CD4-positive, CD25-positive, alpha-beta regulatory T cell (primary cell): ENCODE measurements around the gene ZNF280D. TPM values are rescaled to one million over a fixed set of nuclear protein-coding genes. Genes with fewer than 3 reads are reported as not detected.
"Not testable (repeated sequence)": the region's sequence is repeated elsewhere in the genome, so short reads cannot be mapped to it uniquely, and the experiment has no call there.

Source experiments
- ATAC-seq, 2 donors: fragments of 150-1000 bp; cut with Tn5 transposase; one replicate each; pipeline ENCODE4 v1.10.0; 2021; ENCODE audit warnings: low read depth in 2 of 2, moderate number of reproducible peaks in 2 of 2, moderate library complexity in 1 of 2
- DNase-seq, 3 donors: peaks; one replicate each; pipeline versions ENCODE4 v3.0.0 to v3.0.0-alpha.2; 2012 to 2022; ENCODE audit warnings: mixed read lengths in 1 of 3
- H3K27ac ChIP-seq: one replicate; pipeline ENCODE4 v1.7.0; 2013; ENCODE audit warnings: mild to moderate bottlenecking, low read length; ENCODE audit not compliant: insufficient read depth, poor library complexity, severe bottlenecking
- H3K27me3 ChIP-seq: one replicate; pipeline ENCODE4 v1.7.0; 2013; ENCODE audit warnings: low read length; ENCODE audit not compliant: control insufficient read depth, insufficient read depth
- H3K36me3 ChIP-seq: one replicate; pipeline ENCODE4 v1.7.0; 2013; ENCODE audit warnings: mild to moderate bottlenecking, low read length, moderate library complexity; ENCODE audit not compliant: control insufficient read depth, insufficient read depth
- H3K4me1 ChIP-seq: 2 replicates; pipeline ENCODE4 v1.7.0; 2013; ENCODE audit warnings: mild to moderate bottlenecking, low read length; ENCODE audit not compliant: insufficient read depth, control insufficient read depth, poor library complexity, severe bottlenecking
- H3K4me3 ChIP-seq: one replicate; pipeline ENCODE4 v1.7.0; 2013; ENCODE audit warnings: low read depth, mild to moderate bottlenecking, low read length, moderate library complexity
- H3K9me3 ChIP-seq, 2 experiments: 1 replicate in 1 of 2; 2 replicates in 1 of 2; pipeline ENCODE4 v1.7.0; 2013; ENCODE audit warnings: low read length in 2 of 2, mild to moderate bottlenecking in 1 of 2, moderate library complexity in 1 of 2; ENCODE audit not compliant: control insufficient read depth in 2 of 2
- H3K27ac Mint-ChIP-seq, 3 donors: one replicate each; pipeline ENCODE4 v1.8.0; 2020 to 2022; ENCODE audit warnings: mild to moderate bottlenecking in 3 of 3, mixed read lengths in 3 of 3, moderate library complexity in 2 of 3
- H3K27me3 Mint-ChIP-seq: one replicate; pipeline ENCODE4 v1.8.0; 2022; ENCODE audit warnings: mild to moderate bottlenecking, mixed read lengths
- H3K36me3 Mint-ChIP-seq: one replicate; pipeline ENCODE4 v1.8.0; 2020; ENCODE audit warnings: mixed read lengths
- H3K4me1 Mint-ChIP-seq, 4 donors: one replicate each; pipeline ENCODE4 v1.8.0; 2020 to 2022; ENCODE audit warnings: mixed read lengths in 4 of 4, mild to moderate bottlenecking in 1 of 4
- H3K4me3 Mint-ChIP-seq, 4 donors: one replicate each; pipeline ENCODE4 v1.8.0; 2020 to 2022; ENCODE audit warnings: mild to moderate bottlenecking in 4 of 4, mixed read lengths in 4 of 4, moderate library complexity in 3 of 4
- H3K9me3 Mint-ChIP-seq, 7 donors: one replicate each; pipeline ENCODE4 v1.8.0; 2020 to 2022; ENCODE audit warnings: mixed read lengths in 7 of 7, mild to moderate bottlenecking in 3 of 7, moderate library complexity in 2 of 7
- polyA plus RNA-seq, 4 donors: library from polyadenylated mRNA; unstranded; fragments of 300-500 nt; fragmentation: Illumina TruSeq; gene quantifications; one replicate each; pipeline ENCODE4 v1.2.3, GENCODE V29; 2021
- total RNA-seq: library from RNA; stranded (reverse); gene quantifications from one replicate; pipeline ENCODE4 v1.2.3, GENCODE V29; 2022

The ZNF280D gene, protein sequence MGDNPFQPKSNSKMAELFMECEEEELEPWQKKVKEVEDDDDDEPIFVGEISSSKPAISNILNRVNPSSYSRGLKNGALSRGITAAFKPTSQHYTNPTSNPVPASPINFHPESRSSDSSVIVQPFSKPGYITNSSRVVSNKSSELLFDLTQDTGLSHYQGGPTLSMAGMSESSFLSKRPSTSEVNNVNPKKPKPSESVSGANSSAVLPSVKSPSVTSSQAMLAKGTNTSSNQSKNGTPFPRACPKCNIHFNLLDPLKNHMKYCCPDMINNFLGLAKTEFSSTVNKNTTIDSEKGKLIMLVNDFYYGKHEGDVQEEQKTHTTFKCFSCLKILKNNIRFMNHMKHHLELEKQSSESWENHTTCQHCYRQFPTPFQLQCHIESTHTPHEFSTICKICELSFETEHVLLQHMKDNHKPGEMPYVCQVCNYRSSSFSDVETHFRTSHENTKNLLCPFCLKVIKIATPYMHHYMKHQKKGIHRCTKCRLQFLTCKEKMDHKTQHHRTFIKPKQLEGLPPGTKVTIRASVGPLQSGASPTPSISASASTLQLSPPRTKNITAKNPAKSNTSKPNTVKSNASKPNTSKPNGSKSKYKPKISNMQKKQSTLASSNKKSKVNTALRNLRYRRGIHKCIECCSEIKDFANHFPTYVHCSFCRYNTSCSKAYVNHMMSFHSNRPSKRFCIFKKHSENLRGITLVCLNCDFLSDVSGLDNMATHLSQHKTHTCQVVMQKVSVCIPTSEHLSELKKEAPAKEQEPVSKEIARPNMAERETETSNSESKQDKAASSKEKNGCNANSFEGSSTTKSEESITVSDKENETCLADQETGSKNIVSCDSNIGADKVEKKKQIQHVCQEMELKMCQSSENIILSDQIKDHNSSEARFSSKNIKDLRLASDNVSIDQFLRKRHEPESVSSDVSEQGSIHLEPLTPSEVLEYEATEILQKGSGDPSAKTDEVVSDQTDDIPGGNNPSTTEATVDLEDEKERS
- 34.1 TPM for total RNA-seq
- polyA plus RNA-seq, result 1 to 10 TPM; 5.9 to 9.6 (median 8.8) TPM

DNA sequence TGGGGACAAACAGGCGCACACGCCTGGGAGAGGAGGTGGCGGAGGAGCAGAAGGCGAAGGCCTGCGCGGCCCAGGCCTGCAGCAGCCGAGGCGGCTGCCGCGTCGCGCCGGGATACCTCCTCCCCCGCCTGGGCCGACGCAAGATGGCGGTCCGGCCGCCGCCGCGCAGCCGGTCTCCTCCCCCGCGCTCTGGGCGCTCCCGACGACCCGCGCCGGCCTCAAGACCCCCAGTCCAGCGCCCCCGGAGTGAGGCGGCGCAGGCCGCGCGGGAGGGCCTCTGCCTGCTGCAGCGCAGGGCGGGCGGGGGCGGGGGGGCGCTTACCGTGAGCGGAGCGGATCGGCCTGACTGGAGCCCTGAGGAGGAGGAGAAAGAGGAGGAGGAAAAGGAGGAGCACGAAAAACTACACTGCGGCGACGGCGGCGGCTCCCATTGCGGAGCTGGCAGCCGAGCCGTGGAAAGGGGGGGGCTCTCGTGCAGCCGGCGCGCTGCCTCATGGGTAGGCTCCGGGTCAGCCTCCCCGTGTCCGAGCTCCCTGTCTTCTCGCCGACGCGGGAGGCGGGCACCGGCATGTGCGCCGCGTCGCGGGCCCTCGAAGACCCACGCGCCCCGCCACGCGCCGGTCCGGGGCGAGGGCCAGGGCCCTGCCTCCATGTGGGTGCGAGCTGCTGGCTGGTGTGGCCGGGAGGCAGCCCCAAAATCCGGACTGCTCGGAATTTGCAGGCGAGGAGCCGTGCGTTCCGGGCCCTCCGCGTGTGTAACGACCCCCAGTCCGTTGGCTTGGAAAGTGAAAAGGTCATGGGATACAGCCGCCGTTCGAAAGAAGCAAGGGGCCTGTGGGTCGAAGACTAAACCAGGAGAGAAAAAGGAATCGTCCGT is at the start of gene ZNF280D:
ZNF280D (minus strand) TSS at position 374 of the 877 bp plus-strand sequence. CDS start 26,400 bp downstream, outside the sequence.
- DNase-seq (peak; percentile 56 to 90 (median 76)), ATAC-seq (peak; percentile 81 to 83)
- Histone ChIP-seq H3K4me1 (peaks cover 24% of the 10 kb centered on the region), H3K27ac (peak within 1 kb of the TSS; percentile 69), H3K36me3 (no peaks in the 10 kb centered on the region), H3K4me3 (peak within 1 kb of the TSS; percentile 76), H3K9me3 (no peaks in the 10 kb centered on the region), H3K27me3 (no peaks in the 10 kb centered on the region)
- Mint-ChIP-seq H3K4me1 (peaks cover 15 to 44% (median 33%) of the 10 kb centered on the region in 4 donors), H3K27ac (peak within 1 kb of the TSS; percentile 93 to 97 (median 97)), H3K36me3 (peaks cover 5% of the 10 kb centered on the region), H3K4me3 (peak within 1 kb of the TSS; percentile 94 to 95 (median 94)), H3K27me3 (peaks cover 9% of the 10 kb centered on the region), H3K9me3 (no peaks in the 10 kb centered on the region)

DNA sequence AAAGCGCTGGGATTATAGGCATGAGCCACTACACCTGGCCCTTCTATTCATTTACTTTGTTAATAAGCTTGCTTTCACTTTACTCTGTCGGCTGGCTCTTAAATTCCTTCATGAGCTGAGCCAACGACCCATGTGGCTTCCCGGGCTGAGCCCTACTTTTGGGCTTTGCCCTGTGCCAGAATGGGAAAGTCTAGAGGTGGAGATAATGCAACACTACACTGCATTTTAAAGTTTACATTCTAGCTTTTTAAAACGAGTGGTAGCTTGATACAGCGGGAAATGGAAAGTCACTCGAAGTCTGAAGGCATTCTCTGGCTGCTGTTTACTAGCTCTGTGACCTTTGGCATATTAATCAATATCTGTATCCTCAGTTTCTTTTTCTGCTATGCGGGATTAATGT is 49.0 kb upstream of the ZNF280D start:
- Mint-ChIP-seq H3K36me3 (peaks cover 6% of the 10 kb centered on the region), H3K4me1 (peaks cover 9 to 23% (median 17%) of the 10 kb centered on the region in 4 donors), H3K9me3 (peaks cover 0 to 7% (median 2%) of the 10 kb centered on the region in 7 donors), H3K4me3 (no peak overlapping the region), H3K27ac (no peak overlapping the region), H3K27me3 (peaks cover 5% of the 10 kb centered on the region)
- Histone ChIP-seq H3K27me3 (no peaks in the 10 kb centered on the region), H3K9me3 (no peaks in the 10 kb centered on the region), H3K4me3 (no peak overlapping the region), H3K36me3 (no peaks in the 10 kb centered on the region), H3K4me1 (peaks cover 3% of the 10 kb centered on the region), H3K27ac (no peak overlapping the region)
- DNase-seq (no peak), ATAC-seq (no peak)

GRCh38 chr15:56781666-56782065 is 48.4 kb upstream of the ZNF280D start:
- Mint-ChIP-seq H3K27ac (no peak overlapping the region), H3K27me3 (peaks cover 5% of the 10 kb centered on the region), H3K4me1 (peaks cover 5 to 16% (median 11%) of the 10 kb centered on the region in 4 donors), H3K4me3 (no peak overlapping the region), H3K36me3 (peaks cover 6% of the 10 kb centered on the region), H3K9me3 (peaks cover 0 to 7% (median 1%) of the 10 kb centered on the region in 7 donors)
- H3K36me3 ChIP-seq, result no peaks in the 10 kb centered on the region
- no peak overlapping the region for H3K4me3 ChIP-seq
- no peaks in the 10 kb centered on the region for H3K9me3 ChIP-seq
- ATAC-seq (no peak), DNase-seq (no peak)
- H3K4me1 ChIP-seq, result peaks cover 3% of the 10 kb centered on the region
- H3K27me3 ChIP-seq, result no peaks in the 10 kb centered on the region
- no peak overlapping the region for H3K27ac ChIP-seq

DNA sequence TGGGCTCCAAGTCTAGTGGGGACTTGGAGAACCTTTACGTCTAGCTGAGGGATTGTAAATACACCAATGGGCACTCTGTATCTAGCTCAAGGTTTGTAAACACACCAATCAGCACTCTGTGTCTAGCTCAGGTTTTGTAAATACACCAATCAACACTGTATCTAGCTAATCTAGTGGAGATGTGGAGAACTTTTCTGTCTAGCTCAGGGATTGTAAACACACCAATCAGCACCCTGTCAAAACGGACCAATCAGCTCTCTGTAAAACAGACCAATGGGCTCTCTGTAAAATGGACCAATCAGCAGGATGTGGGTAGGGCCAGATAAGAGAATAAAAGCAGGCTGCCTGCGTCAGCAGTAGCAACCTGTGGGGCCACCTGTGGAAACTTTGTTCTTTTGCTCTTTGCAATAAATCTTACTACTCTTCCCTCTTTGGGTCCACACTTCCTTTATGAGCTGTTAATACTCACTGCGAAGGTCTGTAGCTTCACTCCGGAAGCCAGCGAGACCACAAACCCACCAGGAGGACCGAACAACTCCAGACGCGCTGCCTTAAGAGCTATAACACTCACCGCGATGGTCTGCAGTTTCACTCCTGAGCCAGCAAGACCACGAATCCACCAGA is 46.9 kb upstream of the ZNF280D start:
- not testable (repeated sequence) for H3K9me3 ChIP-seq, H3K27me3 Mint-ChIP-seq, H3K4me1 ChIP-seq, H3K4me3 ChIP-seq, H3K27me3 ChIP-seq, H3K9me3 Mint-ChIP-seq, H3K36me3 ChIP-seq, H3K27ac ChIP-seq, H3K36me3 Mint-ChIP-seq
- Mint-ChIP-seq H3K27ac (peak overlapping the region in 1 of 3 donors; percentile 40), H3K4me3 (peak overlapping the region in 2 of 4 donors; percentile 11 to 65), H3K4me1 (peaks cover 5 to 15% (median 12%) of the 10 kb centered on the region in 4 donors)
- ATAC-seq (peak in 1 of 2 donors; percentile 22), DNase-seq (peak in 2 of 3 donors; percentile 5 to 29)

DNA sequence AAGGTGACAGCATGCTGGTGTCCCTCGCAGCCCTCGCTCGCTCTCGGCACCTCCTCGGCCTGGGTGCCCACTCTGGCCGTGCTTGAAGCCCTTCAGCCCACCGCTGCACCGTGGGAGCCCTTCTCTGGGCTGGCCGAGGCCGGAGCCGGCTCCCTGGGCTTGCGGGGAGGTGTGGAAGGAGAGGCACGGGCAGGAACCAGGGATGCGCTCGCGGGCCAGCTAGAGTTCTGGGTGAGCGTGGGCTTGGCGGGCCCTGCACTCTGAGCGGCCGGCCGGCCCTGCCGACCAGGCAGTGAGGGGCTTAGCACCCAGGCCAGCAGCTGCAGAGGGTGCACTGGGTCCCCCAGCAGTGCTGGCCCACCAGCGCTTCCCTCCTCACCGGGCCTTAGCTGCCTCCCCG is 46.1 kb upstream of the ZNF280D start:
- H3K36me3 ChIP-seq, H3K4me1 ChIP-seq, H3K27ac ChIP-seq, DNase-seq, H3K4me3 Mint-ChIP-seq, H3K9me3 ChIP-seq, ATAC-seq, H3K36me3 Mint-ChIP-seq, H3K4me3 ChIP-seq, H3K27ac Mint-ChIP-seq, H3K27me3 Mint-ChIP-seq, H3K9me3 Mint-ChIP-seq, H3K27me3 ChIP-seq: not testable (repeated sequence)
- H3K4me1 Mint-ChIP-seq, result peaks cover 5 to 17% (median 13%) of the 10 kb centered on the region in 4 donors

DNA sequence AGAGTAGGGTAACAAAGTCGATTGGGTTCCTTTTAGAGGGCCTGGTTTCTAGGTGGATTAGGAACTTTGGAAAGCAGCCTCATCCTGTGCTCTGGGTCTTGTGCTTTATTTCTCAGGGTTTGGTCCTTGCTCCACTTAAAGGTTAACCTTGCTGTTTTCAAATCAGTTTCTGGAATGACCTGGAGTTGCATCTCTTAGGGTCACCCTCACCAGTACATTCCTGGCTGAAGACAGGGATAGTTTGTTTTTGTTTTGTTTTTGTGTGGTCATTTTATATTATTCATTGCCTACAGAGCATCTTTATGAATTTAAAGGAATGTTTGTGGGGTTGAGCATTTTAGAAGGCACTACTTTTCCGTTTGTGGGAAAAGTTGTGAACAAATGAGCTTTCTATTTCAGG is 45.5 kb upstream of the ZNF280D start:
- no peak overlapping the region for H3K4me3 ChIP-seq
- Mint-ChIP-seq H3K9me3 (peaks cover 0 to 7% (median 0%) of the 10 kb centered on the region in 7 donors), H3K27me3 (peaks cover 13% of the 10 kb centered on the region), H3K36me3 (peaks cover 6% of the 10 kb centered on the region), H3K4me1 (peaks cover 5 to 20% (median 13%) of the 10 kb centered on the region in 4 donors), H3K27ac (no peak overlapping the region), H3K4me3 (no peak overlapping the region)
- no peaks in the 10 kb centered on the region for H3K27me3 ChIP-seq
- H3K27ac ChIP-seq, result no peak overlapping the region
- no peak for ATAC-seq
- DNase-seq, result no peak
- H3K36me3 ChIP-seq, result no peaks in the 10 kb centered on the region
- no peaks in the 10 kb centered on the region for H3K9me3 ChIP-seq
- H3K4me1 ChIP-seq, result peaks cover 3% of the 10 kb centered on the region
